Measurements from ENCODE around the gene L3HYPDH. TPM values are rescaled to one million over a fixed set of nuclear protein-coding genes. Genes with fewer than 3 reads are reported as not detected.

The L3HYPDH gene
- total RNA-seq, 1 donor from 2014 or later, result 57.2 TPM

DNA sequence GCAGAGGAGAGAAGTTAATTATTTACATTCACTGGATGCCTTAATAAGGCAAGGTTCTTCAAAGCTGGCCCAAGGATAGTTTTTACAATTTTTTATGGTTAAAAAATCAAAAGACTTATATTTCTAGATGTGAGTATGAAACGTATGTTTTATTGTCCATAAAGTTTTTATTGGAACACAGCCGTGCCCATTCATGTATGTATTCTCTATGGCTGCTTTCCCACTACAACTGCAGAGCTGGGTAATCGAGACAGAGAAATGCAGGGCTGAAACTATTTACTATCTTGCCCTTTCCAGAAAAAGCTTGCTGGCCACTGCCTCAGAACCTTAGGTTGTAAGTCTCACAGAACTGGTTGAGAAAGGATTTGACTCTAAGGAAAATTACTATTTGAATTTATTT is 16.5 kb upstream of the L3HYPDH start:
- FAIRE-seq, result no peak

DNA sequence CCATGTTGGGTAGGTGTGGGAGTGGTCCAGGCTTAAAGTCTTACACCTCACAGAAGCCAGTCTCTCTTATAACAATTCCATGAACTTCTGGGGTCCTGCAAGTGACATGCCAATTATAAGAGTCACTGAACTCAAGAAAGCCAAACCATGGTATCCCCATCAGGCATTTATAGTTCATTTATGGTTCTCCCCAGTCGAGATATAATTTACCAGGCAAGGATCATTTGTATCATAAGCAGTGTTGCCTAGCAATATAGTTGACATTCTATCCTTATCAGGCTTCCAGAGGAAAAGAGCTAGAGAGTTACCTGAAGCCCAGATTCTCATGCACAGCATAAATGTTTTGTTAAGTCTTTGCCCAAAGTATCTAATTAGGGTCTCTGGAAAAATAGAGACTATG is 8.2 kb upstream of the L3HYPDH start:
- H4K20me1 ChIP-seq (ENCODE audit: insufficient read depth, low read length), result peaks cover 31% of the 10 kb centered on the region
- H3K4me2 ChIP-seq (ENCODE audit: low read length), result no peak overlapping the region
- H3K4me1 Mint-ChIP-seq (ENCODE audit: low read depth, unreplicated experiment), result peaks cover 17% of the 10 kb centered on the region
- no peaks in the 10 kb centered on the region for H3K9me3 ChIP-seq (ENCODE audit: insufficient read depth, low read depth, low read length)
- no peak overlapping the region for H3K4me3 Mint-ChIP-seq (ENCODE audit: unreplicated experiment)
- peaks cover 33% of the 10 kb centered on the region for H3K79me2 ChIP-seq (ENCODE audit: insufficient read depth, low read length)
- no peaks in the 10 kb centered on the region for H3K27me3 Mint-ChIP-seq (ENCODE audit: low read depth, unreplicated experiment)
- H3K9ac ChIP-seq (ENCODE audit: low read length), result no peak overlapping the region
- H3K27me3 ChIP-seq (ENCODE audit: insufficient read depth, low read length), result no peaks in the 10 kb centered on the region
- no peak overlapping the region for H3K27ac ChIP-seq (ENCODE audit: low read depth, low read length)
- FAIRE-seq, result no peak
- H3K4me1 ChIP-seq (ENCODE audit: insufficient read depth, low read length), result no peaks in the 10 kb centered on the region
- H3K27ac Mint-ChIP-seq (ENCODE audit: unreplicated experiment), result no peak overlapping the region
- H3K9me3 Mint-ChIP-seq (ENCODE audit: unreplicated experiment), result no peaks in the 10 kb centered on the region
- no peak overlapping the region for H3K4me3 ChIP-seq (ENCODE audit: insufficient read depth, low read depth, low read length)
- peaks cover 6% of the 10 kb centered on the region for H3K36me3 Mint-ChIP-seq (ENCODE audit: low read depth, unreplicated experiment)
- DNase-seq (ENCODE audit: low read depth), result no peak
- H3K36me3 ChIP-seq (ENCODE audit: insufficient read depth, low read length), result peaks cover 34% of the 10 kb centered on the region
- no peak for TF ChIP-seq EZH2 (IDR thresholded peaks at IDR 0.05; ENCODE audit: insufficient read depth, low read length)
- TF ChIP-seq, protein P1, sequence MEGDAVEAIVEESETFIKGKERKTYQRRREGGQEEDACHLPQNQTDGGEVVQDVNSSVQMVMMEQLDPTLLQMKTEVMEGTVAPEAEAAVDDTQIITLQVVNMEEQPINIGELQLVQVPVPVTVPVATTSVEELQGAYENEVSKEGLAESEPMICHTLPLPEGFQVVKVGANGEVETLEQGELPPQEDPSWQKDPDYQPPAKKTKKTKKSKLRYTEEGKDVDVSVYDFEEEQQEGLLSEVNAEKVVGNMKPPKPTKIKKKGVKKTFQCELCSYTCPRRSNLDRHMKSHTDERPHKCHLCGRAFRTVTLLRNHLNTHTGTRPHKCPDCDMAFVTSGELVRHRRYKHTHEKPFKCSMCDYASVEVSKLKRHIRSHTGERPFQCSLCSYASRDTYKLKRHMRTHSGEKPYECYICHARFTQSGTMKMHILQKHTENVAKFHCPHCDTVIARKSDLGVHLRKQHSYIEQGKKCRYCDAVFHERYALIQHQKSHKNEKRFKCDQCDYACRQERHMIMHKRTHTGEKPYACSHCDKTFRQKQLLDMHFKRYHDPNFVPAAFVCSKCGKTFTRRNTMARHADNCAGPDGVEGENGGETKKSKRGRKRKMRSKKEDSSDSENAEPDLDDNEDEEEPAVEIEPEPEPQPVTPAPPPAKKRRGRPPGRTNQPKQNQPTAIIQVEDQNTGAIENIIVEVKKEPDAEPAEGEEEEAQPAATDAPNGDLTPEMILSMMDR (IDR thresholded peaks at IDR 0.05; ENCODE audit: insufficient read depth, low read depth, low read length), result no peak
- no peak overlapping the region for H2AFZ ChIP-seq (ENCODE audit: low read depth, low read length)

More for the DNA sequence above, 16.5 kb upstream of the L3HYPDH start:
- no peaks in the 10 kb centered on the region for H3K9me3 Mint-ChIP-seq (ENCODE audit: unreplicated experiment)
- Histone ChIP-seq H3K36me3 (ENCODE audit: insufficient read depth, low read length) (peaks cover 15% of the 10 kb centered on the region), H3K9ac (ENCODE audit: low read length) (no peak overlapping the region), H3K27me3 (ENCODE audit: insufficient read depth, low read length) (no peaks in the 10 kb centered on the region), H3K4me1 (ENCODE audit: insufficient read depth, low read length) (no peaks in the 10 kb centered on the region), H4K20me1 (ENCODE audit: insufficient read depth, low read length) (peaks cover 19% of the 10 kb centered on the region), H2AFZ (ENCODE audit: low read depth, low read length) (no peak overlapping the region), H3K4me3 (ENCODE audit: insufficient read depth, low read depth, low read length) (no peak overlapping the region), H3K4me2 (ENCODE audit: low read length) (no peak overlapping the region), H3K9me3 (ENCODE audit: insufficient read depth, low read depth, low read length) (no peaks in the 10 kb centered on the region), H3K27ac (ENCODE audit: low read depth, low read length) (no peak overlapping the region), H3K79me2 (ENCODE audit: insufficient read depth, low read length) (peaks cover 14% of the 10 kb centered on the region)
- H3K4me1 Mint-ChIP-seq (ENCODE audit: low read depth, unreplicated experiment), result no peaks in the 10 kb centered on the region
- no peaks in the 10 kb centered on the region for H3K27me3 Mint-ChIP-seq (ENCODE audit: low read depth, unreplicated experiment)
- DNase-seq (ENCODE audit: low read depth), result no peak
- no peak for TF ChIP-seq EZH2 (IDR thresholded peaks at IDR 0.05; ENCODE audit: insufficient read depth, low read length)
- TF ChIP-seq, protein P1 (IDR thresholded peaks at IDR 0.05; ENCODE audit: insufficient read depth, low read depth, low read length), result no peak
- H3K36me3 Mint-ChIP-seq (ENCODE audit: low read depth, unreplicated experiment), result peaks cover 1% of the 10 kb centered on the region
- H3K4me3 Mint-ChIP-seq (ENCODE audit: unreplicated experiment), result no peak overlapping the region
- no peak overlapping the region for H3K27ac Mint-ChIP-seq (ENCODE audit: unreplicated experiment)

DNA sequence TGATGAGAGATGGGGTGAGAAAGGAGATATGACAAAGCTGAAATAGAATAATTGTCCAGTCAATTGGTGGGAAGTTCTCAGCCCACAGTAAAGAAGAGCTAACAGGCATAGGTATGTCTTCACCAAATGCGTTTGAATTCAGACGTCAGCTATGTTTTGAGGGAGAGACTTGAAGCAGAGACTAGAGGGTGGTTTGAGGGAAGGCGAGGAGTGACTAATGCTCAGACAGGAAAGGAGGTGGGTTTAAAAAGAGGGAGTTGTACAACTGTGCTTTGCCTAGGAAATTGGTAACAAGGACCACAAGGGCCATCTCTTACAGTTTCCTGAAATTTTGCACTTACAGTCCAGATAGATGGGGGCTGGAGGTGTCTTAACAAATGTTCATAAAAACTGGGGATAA is 6.5 kb upstream of the L3HYPDH start:
- Mint-ChIP-seq H3K4me3 (ENCODE audit: unreplicated experiment) (peak overlapping the region; percentile 4), H3K4me1 (ENCODE audit: low read depth, unreplicated experiment) (peaks cover 17% of the 10 kb centered on the region)
- peaks cover 29% of the 10 kb centered on the region for H3K36me3 ChIP-seq (ENCODE audit: insufficient read depth, low read length)

More for the DNA sequence above, 6.5 kb upstream of the L3HYPDH start:
- peak overlapping the region; percentile 12 for H3K27ac Mint-ChIP-seq (ENCODE audit: unreplicated experiment)
- H4K20me1 ChIP-seq (ENCODE audit: insufficient read depth, low read length), result peaks cover 28% of the 10 kb centered on the region
- H3K27ac ChIP-seq (ENCODE audit: low read depth, low read length), result no peak overlapping the region
- H3K9ac ChIP-seq (ENCODE audit: low read length), result no peak overlapping the region
- FAIRE-seq (no peak), DNase-seq (ENCODE audit: low read depth) (peak; percentile 14)
- no peak overlapping the region for H3K4me3 ChIP-seq (ENCODE audit: insufficient read depth, low read depth, low read length)
- H3K79me2 ChIP-seq (ENCODE audit: insufficient read depth, low read length), result peaks cover 48% of the 10 kb centered on the region
- H2AFZ ChIP-seq (ENCODE audit: low read depth, low read length), result no peak overlapping the region
- H3K36me3 Mint-ChIP-seq (ENCODE audit: low read depth, unreplicated experiment), result peaks cover 6% of the 10 kb centered on the region
- no peak for TF ChIP-seq EZH2 (IDR thresholded peaks at IDR 0.05; ENCODE audit: insufficient read depth, low read length)
- TF ChIP-seq, protein P1 (IDR thresholded peaks at IDR 0.05; ENCODE audit: insufficient read depth, low read depth, low read length), result no peak
- no peak overlapping the region for H3K4me2 ChIP-seq (ENCODE audit: low read length)
- no peaks in the 10 kb centered on the region for H3K27me3 Mint-ChIP-seq (ENCODE audit: low read depth, unreplicated experiment)
- no peaks in the 10 kb centered on the region for H3K9me3 Mint-ChIP-seq (ENCODE audit: unreplicated experiment)
- no peaks in the 10 kb centered on the region for H3K27me3 ChIP-seq (ENCODE audit: insufficient read depth, low read length)
- H3K9me3 ChIP-seq (ENCODE audit: insufficient read depth, low read depth, low read length), result no peaks in the 10 kb centered on the region
- no peaks in the 10 kb centered on the region for H3K4me1 ChIP-seq (ENCODE audit: insufficient read depth, low read length)
